ENCODE measurements around the gene C2orf78.

- TF ChIP-seq POLR2A (IDR thresholded peaks at IDR 0.05; ENCODE audit: low read depth, low read length) (no peak), TAF1 (IDR thresholded peaks at IDR 0.05; ENCODE audit: borderline replicate concordance, low read depth, low read length) (no peak)
Observed at GRCh38 chr2:73749314-73749713, 34.7 kb upstream of the C2orf78 start.

All from GM12892 (cell line).